NCI-H1694 treated with DMSO at 0.1 percent for 48 hours (cell line): ENCODE data around the gene SLC30A3.

ENCODE experiments used
- DNase-seq: peaks from one replicate; lab custom pipeline; 2025; lab: John Stamatoyannopoulos, UW

The SLC30A3 gene

DNA sequence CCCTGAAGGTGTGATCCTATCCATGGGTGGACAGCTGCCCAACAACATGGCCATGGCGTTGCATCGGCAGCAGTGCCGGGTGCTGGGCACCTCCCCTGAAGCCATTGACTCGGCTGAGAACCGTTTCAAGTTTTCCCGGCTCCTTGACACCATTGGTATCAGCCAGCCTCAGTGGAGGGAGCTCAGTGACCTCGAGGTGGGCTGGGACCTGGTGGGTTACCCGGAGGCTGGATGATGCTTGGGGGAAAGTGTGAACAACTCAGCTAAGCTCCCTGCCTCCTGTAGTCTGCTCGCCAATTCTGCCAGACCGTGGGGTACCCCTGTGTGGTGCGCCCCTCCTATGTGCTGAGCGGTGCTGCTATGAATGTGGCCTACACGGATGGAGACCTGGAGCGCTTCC is 29.5 kb downstream of the SLC30A3 start:
- no peak for DNase-seq

- DNase-seq: no peak
These were observed 30.9 kb downstream of the SLC30A3 start for GRCh38 chr2:27231921-27232320.

- DNase-seq: no peak
These were observed 35.3 kb downstream of the SLC30A3 start for GRCh38 chr2:27227501-27227900.

- DNase-seq: no peak
These were observed 37.3 kb downstream of the SLC30A3 start for GRCh38 chr2:27225526-27225925.

DNA sequence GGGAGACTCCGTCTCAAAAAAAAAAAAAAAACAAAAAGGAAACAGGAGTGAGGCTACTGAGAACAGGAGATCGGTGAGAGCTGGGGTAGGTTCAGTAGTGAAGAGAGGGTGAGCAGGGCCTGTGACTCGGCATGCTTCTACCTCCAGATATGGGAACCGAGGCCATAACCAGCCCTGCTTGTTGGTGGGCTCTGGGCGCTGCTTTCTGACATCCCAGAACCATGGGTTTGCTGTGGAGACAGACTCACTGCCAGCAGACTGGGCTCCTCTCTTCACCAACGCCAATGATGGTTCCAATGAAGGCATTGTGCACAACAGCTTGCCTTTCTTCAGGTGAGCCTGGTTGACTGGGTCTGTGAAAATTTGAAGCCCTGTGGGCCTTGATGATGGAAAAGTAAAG is 39.4 kb downstream of the SLC30A3 start:
- DNase-seq: no peak

GRCh38 chr2:27222407-27222806 is 40.4 kb downstream of the SLC30A3 start:
- no peak for DNase-seq

- DNase-seq: no peak
These were observed 41.7 kb downstream of the SLC30A3 start for GRCh38 chr2:27221166-27221565.

DNA sequence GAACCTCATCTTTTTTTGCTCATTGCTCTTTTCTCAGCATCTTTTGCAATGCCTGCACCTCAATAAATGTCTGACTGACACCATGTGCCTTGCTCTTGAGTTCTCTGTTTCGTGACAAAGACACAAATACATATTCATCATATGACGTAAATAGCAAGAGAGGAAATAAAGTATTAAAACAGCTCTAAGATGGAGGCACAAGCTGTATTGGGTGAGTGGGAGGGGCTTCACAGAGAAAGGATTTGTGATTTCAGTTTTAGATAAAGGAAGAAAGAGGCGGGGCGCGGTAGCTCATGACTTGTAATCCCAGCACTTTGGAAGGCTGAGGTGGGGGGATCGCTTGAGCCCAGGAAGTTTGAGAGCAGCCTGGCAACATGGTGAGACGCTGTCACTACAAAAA is 42.8 kb downstream of the SLC30A3 start:
- no peak for DNase-seq

DNA sequence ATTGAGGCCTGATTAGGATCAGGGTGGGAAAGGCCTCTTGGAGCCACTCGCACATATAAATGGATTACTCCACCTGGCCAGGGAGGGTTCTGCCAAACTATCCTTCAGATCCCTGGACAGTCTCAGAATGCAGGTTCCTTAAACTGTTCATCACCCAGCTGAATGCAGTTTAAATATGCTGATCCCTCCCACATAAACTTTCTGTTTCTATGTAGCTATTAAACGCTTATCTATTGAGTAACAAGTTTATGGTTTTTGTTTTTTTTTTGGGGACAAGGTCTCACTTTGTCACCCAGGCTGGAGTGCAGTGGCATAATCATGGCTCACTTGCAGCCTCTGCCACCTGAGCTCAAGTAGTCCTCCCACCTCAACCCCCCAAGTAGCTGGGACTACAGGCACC is 43.8 kb downstream of the SLC30A3 start:
- no peak for DNase-seq

DNA sequence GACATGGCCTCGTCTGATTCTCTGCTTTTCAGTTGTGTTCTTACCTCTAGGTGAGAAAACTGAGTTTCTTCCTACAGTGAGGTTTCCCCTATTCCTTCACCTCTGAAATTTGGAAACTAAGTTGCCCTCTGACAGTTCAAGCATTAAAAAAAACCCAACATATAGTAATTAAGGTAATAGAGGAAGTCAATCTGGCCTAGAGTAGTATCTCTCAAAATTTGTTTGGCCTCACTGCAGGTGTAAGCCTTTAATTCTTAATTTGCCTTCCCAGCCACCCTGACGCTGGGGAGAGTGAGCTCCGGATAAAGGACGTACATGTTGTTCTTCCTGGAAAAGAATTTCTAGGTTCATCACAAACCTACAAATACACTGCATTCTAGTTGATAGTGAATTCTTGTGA is 44.2 kb downstream of the SLC30A3 start:
- DNase-seq: no peak

DNA sequence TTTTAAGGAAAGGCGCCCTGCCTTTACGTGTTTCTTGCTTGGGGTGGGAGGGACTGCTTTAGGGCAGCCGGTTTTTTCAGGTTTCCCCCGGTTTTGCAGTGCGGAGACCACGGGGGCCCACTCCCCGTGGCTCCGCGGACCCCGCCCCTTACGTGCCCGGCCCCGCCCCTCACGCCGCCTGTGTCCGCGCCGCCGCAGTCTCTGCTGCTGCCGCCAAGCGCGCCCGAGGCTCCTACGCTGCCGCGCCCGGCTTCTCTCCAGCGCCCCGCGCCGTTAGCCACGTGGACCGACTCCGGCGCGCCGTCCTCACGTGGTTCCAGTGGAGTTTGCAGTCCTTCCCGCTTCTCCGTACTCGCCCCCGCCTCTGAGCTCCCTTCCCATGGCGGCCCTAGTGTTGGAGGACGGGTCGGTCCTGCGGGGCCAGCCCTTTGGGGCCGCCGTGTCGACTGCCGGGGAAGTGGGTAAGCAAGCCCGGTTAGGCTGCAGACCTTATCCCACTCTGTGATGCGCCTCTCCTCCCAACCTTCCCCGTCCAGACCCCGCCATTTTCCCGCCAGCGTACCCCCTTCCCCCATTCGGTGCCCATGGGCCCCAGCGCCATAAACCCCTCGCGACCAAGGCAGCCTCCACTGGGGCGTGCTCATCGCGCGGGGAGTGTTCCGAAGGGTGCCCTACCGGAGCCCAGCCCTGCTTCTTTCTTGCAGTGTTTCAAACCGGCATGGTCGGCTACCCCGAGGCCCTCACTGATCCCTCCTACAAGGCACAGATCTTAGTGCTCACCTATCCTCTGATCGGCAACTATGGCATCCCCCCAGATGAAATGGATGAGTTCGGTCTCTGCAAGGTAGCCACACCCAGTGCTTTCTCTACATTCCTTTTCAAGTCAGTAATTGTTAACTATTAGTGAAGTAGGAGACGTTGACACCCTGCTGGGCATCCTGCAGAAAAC is 45.4 kb downstream of the SLC30A3 start, which contains the start of gene CAD:
TSS of gene CAD (plus strand) at position 197 of the 949 bp plus-strand sequence. CDS start at position 380, 183 bp downstream.
- DNase-seq: peak; percentile 83

GRCh38 chr2:27216416-27217137 is 46.3 kb downstream of the SLC30A3 start:
- DNase-seq: no peak

DNA sequence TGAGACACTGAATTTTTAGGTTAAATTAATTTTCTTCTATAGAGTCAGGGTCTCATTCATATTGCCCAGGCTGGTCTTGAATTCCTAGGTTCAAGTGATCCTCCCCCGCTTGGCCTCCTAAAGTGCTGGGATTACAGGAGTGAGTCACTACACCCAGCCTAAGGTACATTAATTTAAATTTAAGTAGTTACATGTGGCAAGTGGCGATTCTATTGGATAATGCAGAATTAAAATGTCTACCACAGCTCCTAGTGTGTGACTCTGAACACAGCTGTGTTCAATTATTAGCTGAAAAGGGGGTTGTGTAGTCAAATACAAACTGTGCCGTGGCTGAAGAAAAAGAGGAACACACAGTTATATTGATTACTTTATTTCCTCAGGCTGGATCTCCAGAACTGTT is 47.9 kb downstream of the SLC30A3 start:
- DNase-seq: no peak

- DNase-seq: peak; percentile 49
These were observed 50.0 kb downstream of the SLC30A3 start for GRCh38 chr2:27212626-27213471.

DNA sequence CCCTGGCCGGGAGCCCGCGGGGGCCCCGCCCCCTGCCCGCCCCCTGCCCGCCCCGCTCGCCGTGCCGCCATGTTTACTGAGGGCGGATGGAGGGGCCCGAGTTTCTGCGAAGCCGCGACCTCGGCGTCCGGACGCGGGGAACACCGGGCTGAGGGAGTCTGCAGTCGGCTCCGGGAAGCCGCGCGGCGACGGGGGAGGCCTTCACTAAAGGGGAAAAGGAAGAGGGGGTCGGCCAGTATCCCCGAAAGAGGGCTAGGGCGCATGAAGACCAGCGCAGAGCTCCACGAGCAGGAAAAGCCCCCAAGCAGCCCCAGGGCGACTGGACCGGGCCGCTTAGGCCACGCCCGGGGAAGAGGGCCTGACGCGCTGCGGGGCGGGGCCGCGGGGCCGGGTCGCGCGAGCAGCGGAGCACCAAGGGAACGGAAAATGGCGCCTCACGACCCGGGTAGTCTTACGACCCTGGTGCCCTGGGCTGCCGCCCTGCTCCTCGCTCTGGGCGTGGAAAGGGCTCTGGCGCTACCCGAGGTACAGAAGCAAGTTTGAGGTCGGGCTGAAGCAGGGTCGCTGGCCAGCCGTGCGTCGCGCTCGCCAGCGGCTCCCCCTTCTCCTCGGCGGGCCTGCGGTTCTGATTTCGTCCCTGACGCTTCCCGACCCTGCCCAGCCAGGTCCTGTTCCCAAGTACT is 50.8 kb downstream of the SLC30A3 start, which contains the start of the genes ATRAID and SLC5A6:
TSS of gene ATRAID (plus strand) at position 99 of the 683 bp plus-strand sequence. CDS start at position 427, 328 bp downstream.
TSS of gene SLC5A6 (minus strand) at position 326 of the 683 bp plus-strand sequence. CDS start 4,618 bp downstream, outside the sequence.
- peak; percentile 76 for DNase-seq

DNA sequence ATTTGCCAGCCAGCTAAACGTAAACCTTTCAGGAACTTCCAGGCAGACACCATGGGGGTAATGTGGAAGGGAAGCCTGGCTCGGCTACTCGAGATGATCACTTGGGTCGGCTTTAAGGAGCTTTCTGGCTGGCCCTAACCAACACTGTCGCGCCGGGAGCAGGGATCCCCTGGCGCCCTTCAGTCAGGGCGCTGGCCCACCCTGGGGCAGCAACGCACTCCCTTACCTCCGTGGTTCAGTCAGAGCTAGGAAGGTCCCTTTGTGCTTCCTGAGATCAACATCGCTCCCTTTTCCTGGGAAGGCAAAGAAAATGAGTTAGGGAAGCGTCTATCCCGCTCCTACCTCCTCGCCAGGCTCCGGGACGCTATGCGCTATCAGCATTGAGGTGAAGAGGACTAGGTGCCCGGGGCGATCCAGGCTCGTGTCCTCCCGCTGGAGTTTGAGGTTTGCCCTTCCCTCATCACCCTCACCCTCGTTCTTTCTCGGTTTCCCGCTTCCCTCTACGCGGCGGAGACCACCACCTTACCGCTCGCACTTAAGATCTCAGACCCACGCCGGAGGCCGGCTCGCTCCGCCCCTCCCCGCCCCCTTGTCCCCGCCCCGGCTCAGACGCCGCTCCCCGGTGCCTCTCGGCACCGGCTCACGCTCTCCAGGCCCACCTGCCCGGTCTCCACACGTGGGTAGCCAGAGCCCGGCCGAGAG is 51.5 kb downstream of the SLC30A3 start:
- peak; percentile 76 for DNase-seq

- no peak for DNase-seq
These were observed 53.0 kb downstream of the SLC30A3 start for GRCh38 chr2:27209621-27210401.

GRCh38 chr2:27208486-27209050 is 54.3 kb downstream of the SLC30A3 start:
- no peak for DNase-seq

GRCh38 chr2:27206346-27206745 is 56.5 kb downstream of the SLC30A3 start:
- DNase-seq: no peak
